Measurements from ENCODE around the gene ADPRH. TPM values are rescaled to one million over a fixed set of nuclear protein-coding genes. Genes with fewer than 3 reads are reported as not detected.

Gene ADPRH
- total and polyA plus RNA-seq, 10 of the 15 experiments (the other 5 are each of a cell fraction or from before 2014, with no cell fraction given) = 2.3 to 32.6 (median 19.0) TPM

DNA sequence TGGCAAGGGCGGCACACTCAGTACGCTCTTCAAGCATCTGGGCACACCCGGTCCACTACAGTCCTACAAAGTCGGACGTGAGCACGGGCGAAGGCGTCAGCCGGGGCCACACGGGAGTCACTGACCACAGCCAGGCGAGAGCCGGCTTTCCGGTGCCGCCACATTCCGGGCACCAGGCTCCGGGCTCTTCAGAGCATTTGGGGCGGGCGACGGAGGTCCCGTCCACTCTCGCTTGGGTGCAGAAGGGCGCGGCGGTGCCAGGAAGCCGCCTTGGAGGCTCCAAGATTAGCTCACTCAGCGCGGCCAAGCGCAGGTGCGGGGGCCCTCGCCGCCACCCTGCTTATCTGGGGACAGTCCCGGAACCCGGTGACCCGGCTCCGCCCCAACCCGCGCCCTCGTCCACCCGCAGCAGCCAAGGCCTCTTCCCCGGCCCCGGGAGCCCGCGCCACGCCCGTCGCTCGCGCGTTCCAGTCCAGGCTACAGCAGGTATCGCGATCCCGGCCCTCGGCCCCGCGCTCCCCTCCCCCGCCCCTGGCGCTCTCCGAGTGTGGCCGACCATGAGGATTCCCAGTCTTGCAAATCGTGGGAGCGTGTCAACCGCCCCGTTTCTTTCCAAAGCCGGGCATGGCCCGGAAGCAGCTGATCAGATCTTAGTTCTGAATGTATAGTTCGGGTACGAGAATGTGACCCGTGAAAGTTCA is at the start of gene ADPRH (continued):
- TF ChIP-seq, protein P1, sequence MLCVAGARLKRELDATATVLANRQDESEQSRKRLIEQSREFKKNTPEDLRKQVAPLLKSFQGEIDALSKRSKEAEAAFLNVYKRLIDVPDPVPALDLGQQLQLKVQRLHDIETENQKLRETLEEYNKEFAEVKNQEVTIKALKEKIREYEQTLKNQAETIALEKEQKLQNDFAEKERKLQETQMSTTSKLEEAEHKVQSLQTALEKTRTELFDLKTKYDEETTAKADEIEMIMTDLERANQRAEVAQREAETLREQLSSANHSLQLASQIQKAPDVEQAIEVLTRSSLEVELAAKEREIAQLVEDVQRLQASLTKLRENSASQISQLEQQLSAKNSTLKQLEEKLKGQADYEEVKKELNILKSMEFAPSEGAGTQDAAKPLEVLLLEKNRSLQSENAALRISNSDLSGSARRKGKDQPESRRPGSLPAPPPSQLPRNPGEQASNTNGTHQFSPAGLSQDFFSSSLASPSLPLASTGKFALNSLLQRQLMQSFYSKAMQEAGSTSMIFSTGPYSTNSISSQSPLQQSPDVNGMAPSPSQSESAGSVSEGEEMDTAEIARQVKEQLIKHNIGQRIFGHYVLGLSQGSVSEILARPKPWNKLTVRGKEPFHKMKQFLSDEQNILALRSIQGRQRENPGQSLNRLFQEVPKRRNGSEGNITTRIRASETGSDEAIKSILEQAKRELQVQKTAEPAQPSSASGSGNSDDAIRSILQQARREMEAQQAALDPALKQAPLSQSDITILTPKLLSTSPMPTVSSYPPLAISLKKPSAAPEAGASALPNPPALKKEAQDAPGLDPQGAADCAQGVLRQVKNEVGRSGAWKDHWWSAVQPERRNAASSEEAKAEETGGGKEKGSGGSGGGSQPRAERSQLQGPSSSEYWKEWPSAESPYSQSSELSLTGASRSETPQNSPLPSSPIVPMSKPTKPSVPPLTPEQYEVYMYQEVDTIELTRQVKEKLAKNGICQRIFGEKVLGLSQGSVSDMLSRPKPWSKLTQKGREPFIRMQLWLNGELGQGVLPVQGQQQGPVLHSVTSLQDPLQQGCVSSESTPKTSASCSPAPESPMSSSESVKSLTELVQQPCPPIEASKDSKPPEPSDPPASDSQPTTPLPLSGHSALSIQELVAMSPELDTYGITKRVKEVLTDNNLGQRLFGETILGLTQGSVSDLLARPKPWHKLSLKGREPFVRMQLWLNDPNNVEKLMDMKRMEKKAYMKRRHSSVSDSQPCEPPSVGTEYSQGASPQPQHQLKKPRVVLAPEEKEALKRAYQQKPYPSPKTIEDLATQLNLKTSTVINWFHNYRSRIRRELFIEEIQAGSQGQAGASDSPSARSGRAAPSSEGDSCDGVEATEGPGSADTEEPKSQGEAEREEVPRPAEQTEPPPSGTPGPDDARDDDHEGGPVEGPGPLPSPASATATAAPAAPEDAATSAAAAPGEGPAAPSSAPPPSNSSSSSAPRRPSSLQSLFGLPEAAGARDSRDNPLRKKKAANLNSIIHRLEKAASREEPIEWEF (IDR thresholded peaks at IDR 0.05; ENCODE audit: insufficient replicate concordance, low read depth, low read length) = no peak
- peak; percentile 37; the same call in 1 of the 2 replicates for TF ChIP-seq ZBED1 (IDR thresholded peaks at IDR 0.05; ENCODE audit: borderline replicate concordance)
- 0 out of 2 replicates have a peak, but pooled peaks have one; percentile 66 for TF ChIP-seq TCF3 (IDR thresholded peaks at IDR 0.05; ENCODE audit: borderline replicate concordance, insufficient read depth, low read depth, low read length)
- no peak; the same call in 1 of the 2 replicates for TF ChIP-seq SMAD5 (IDR thresholded peaks at IDR 0.05; ENCODE audit: low read depth)
- TF ChIP-seq ATF7 (IDR thresholded peaks at IDR 0.05; ENCODE audit: low read depth) = no peak
- TF ChIP-seq, protein P2, sequence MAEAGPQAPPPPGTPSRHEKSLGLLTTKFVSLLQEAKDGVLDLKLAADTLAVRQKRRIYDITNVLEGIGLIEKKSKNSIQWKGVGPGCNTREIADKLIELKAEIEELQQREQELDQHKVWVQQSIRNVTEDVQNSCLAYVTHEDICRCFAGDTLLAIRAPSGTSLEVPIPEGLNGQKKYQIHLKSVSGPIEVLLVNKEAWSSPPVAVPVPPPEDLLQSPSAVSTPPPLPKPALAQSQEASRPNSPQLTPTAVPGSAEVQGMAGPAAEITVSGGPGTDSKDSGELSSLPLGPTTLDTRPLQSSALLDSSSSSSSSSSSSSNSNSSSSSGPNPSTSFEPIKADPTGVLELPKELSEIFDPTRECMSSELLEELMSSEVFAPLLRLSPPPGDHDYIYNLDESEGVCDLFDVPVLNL (IDR thresholded peaks at IDR 0.05; ENCODE audit: low read depth, low read length) = no peak
- TF ChIP-seq, protein P3, sequence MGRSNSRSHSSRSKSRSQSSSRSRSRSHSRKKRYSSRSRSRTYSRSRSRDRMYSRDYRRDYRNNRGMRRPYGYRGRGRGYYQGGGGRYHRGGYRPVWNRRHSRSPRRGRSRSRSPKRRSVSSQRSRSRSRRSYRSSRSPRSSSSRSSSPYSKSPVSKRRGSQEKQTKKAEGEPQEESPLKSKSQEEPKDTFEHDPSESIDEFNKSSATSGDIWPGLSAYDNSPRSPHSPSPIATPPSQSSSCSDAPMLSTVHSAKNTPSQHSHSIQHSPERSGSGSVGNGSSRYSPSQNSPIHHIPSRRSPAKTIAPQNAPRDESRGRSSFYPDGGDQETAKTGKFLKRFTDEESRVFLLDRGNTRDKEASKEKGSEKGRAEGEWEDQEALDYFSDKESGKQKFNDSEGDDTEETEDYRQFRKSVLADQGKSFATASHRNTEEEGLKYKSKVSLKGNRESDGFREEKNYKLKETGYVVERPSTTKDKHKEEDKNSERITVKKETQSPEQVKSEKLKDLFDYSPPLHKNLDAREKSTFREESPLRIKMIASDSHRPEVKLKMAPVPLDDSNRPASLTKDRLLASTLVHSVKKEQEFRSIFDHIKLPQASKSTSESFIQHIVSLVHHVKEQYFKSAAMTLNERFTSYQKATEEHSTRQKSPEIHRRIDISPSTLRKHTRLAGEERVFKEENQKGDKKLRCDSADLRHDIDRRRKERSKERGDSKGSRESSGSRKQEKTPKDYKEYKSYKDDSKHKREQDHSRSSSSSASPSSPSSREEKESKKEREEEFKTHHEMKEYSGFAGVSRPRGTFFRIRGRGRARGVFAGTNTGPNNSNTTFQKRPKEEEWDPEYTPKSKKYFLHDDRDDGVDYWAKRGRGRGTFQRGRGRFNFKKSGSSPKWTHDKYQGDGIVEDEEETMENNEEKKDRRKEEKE (IDR thresholded peaks at IDR 0.05) = no peak
- TF ChIP-seq MEF2A (IDR thresholded peaks at IDR 0.05; ENCODE audit: insufficient read depth, low read depth, low read length) = 0 out of 2 replicates have a peak, but pooled peaks have one; percentile 4
- no peak for TF ChIP-seq PAX8 (IDR thresholded peaks at IDR 0.05)
- no peak for TF ChIP-seq HSF1 (IDR thresholded peaks at IDR 0.05; ENCODE audit: low read depth, low read length)
- TF ChIP-seq BACH1 (IDR thresholded peaks at IDR 0.05; ENCODE audit: borderline replicate concordance) = peak; percentile 76
- TF ChIP-seq CHD1 (IDR thresholded peaks at IDR 0.05; ENCODE audit: low read depth, low read length) = no peak; the same call in 1 of the 2 replicates
- TF ChIP-seq POLR2AphosphoS2 (IDR thresholded peaks at IDR 0.05; ENCODE audit: low read depth, low read length) = peak; percentile 32; the same call in 1 of the 2 replicates
- no peak for TF ChIP-seq NRF1 (conservative IDR thresholded peaks at IDR 0.05; ENCODE audit: low read depth, low read length)
- TF ChIP-seq RUNX3 (IDR thresholded peaks at IDR 0.05; ENCODE audit: low read length) = peak; percentile 62
- TF ChIP-seq EED (IDR thresholded peaks at IDR 0.05; ENCODE audit: low read depth) = peak; percentile 72
- 0 out of 2 replicates have a peak, but pooled peaks have one; percentile 35 for TF ChIP-seq ZNF207 (IDR thresholded peaks at IDR 0.05; ENCODE audit: borderline replicate concordance)
- TF ChIP-seq SP1 (IDR thresholded peaks at IDR 0.05; ENCODE audit: low read depth, low read length) = no peak
